Measurements from ENCODE around the gene PPFIBP1. TPM values are rescaled to one million over a fixed set of nuclear protein-coding genes. Genes with fewer than 3 reads are reported as not detected.
A peak's percentile ranks its signal among the peaks of the same experiment; 100 is the strongest.

The PPFIBP1 gene
- total RNA-seq, 1 donor from 2014 or later, result 56.4 TPM

- H3K4me3 ChIP-seq, result no peak overlapping the region
- peaks cover 5 to 51% of the 10 kb centered on the region in 2 donors for H3K4me1 ChIP-seq
- intact Hi-C loops (cut with DNase I), result no loop called here
- H3K27me3 ChIP-seq, result no peaks in the 10 kb centered on the region
- no peaks in the 10 kb centered on the region for H3K9me3 ChIP-seq
- TF ChIP-seq CTCF (IDR thresholded peaks at IDR 0.05), result no peak
- H3K36me3 ChIP-seq, result no peaks in the 10 kb centered on the region
- no peak overlapping the region for H3K27ac ChIP-seq
- DNase-seq (ENCODE audit: low spot score in 2 of 2), result no peak
Measured at GRCh38 chr12:27604431-27604830, 80.4 kb downstream of the PPFIBP1 start.

GRCh38 chr12:27606986-27607385, 83.0 kb downstream of the PPFIBP1 start:
- peaks cover 5 to 36% of the 10 kb centered on the region in 2 donors for H3K4me1 ChIP-seq
- no peaks in the 10 kb centered on the region for H3K9me3 ChIP-seq
- H3K27me3 ChIP-seq, result no peaks in the 10 kb centered on the region
- no peak for DNase-seq (ENCODE audit: low spot score in 2 of 2)
- intact Hi-C loops (cut with DNase I), result no loop called here
- no peak overlapping the region for H3K27ac ChIP-seq
- TF ChIP-seq CTCF (IDR thresholded peaks at IDR 0.05), result no peak
- no peak overlapping the region for H3K4me3 ChIP-seq
- no peaks in the 10 kb centered on the region for H3K36me3 ChIP-seq

- TF ChIP-seq CTCF (IDR thresholded peaks at IDR 0.05), result no peak
- H3K4me1 ChIP-seq, result peaks cover 5 to 31% of the 10 kb centered on the region in 2 donors
- H3K27ac ChIP-seq, result no peak overlapping the region
- H3K36me3 ChIP-seq, result no peaks in the 10 kb centered on the region
- no peaks in the 10 kb centered on the region for H3K9me3 ChIP-seq
- no peaks in the 10 kb centered on the region for H3K27me3 ChIP-seq
- no peak for DNase-seq (ENCODE audit: low spot score in 2 of 2)
- H3K4me3 ChIP-seq, result no peak overlapping the region
- intact Hi-C loops (cut with DNase I), result no loop called here
Measured at GRCh38 chr12:27607591-27607990, 83.6 kb downstream of the PPFIBP1 start.

GRCh38 chr12:27608890-27609289, 84.9 kb downstream of the PPFIBP1 start:
- Histone ChIP-seq H3K36me3 (no peaks in the 10 kb centered on the region), H3K4me3 (peak overlapping the region in 1 of 2 donors; percentile 40), H3K9me3 (no peaks in the 10 kb centered on the region), H3K4me1 (peaks cover 5 to 22% of the 10 kb centered on the region in 2 donors), H3K27ac (no peak overlapping the region), H3K27me3 (no peaks in the 10 kb centered on the region)
- DNase-seq (ENCODE audit: low spot score in 2 of 2), result no peak
- intact Hi-C loops (cut with DNase I), result no loop called here
- TF ChIP-seq CTCF (IDR thresholded peaks at IDR 0.05), result no peak

DNA sequence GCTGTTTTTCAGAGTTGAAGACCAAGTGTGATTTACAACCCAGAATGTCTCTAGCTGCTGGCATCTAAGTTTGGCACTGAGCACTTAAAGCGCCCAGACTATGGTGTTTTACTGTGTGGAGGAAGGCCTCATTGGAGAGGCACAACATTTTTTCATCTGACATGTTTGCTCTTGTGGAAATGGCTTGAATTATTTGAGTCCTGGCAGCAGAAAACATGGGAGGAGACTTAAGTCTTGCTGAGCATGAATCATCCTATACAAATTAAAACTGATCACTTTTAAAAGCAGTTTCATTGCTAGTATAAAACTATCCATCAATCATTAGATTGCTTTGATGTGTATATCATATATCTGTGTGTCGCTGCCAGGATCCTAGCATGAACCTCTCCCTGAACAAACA, 86.4 kb downstream of the PPFIBP1 start:
- intact Hi-C loops (cut with DNase I), result no loop called here
- H3K27ac ChIP-seq, result peak overlapping the region in 1 of 2 donors; percentile 36
- no peaks in the 10 kb centered on the region for H3K36me3 ChIP-seq
- peaks cover 5 to 25% of the 10 kb centered on the region in 2 donors for H3K4me1 ChIP-seq
- H3K9me3 ChIP-seq, result no peaks in the 10 kb centered on the region
- TF ChIP-seq CTCF (IDR thresholded peaks at IDR 0.05), result no peak
- H3K27me3 ChIP-seq, result no peaks in the 10 kb centered on the region
- H3K4me3 ChIP-seq, result no peak overlapping the region
- no peak for DNase-seq (ENCODE audit: low spot score in 2 of 2)

GRCh38 chr12:27614386-27614785, 90.4 kb downstream of the PPFIBP1 start:
- intact Hi-C loops (cut with DNase I), result no loop called here
- no peak for TF ChIP-seq CTCF (IDR thresholded peaks at IDR 0.05)
- Histone ChIP-seq H3K9me3 (no peaks in the 10 kb centered on the region), H3K4me1 (peaks cover 9 to 40% of the 10 kb centered on the region in 2 donors), H3K4me3 (no peak overlapping the region), H3K27me3 (no peaks in the 10 kb centered on the region), H3K27ac (peak overlapping the region in 1 of 2 donors; percentile 14), H3K36me3 (no peaks in the 10 kb centered on the region)
- DNase-seq (ENCODE audit: low spot score in 2 of 2), result no peak
